Adipocyte (in vitro differentiated cells): ENCODE data around the gene DNAH14.

Experiments
- DNase-seq: peaks from one replicate; pipeline ENCODE4 v3.0.0-alpha.2; 2015; ENCODE audit warnings: low read depth
- H3K27me3 ChIP-seq: replicated peaks from 2 replicates; pipeline ENCODE4 v1.7.0; 2013; ENCODE audit warnings: mild to moderate bottlenecking, low read length, moderate library complexity; ENCODE audit not compliant: control insufficient read depth, insufficient read depth
- H3K36me3 ChIP-seq: 2 replicates; pipeline ENCODE4 v1.7.0; 2013; ENCODE audit warnings: low read length, mild to moderate bottlenecking, moderate library complexity; ENCODE audit not compliant: control insufficient read depth, insufficient read depth, severe bottlenecking
- H3K4me1 ChIP-seq: 2 replicates; pipeline ENCODE4 v1.7.0; 2013; ENCODE audit warnings: mild to moderate bottlenecking, low read length, moderate library complexity; ENCODE audit not compliant: control insufficient read depth, insufficient read depth
- H3K4me3 ChIP-seq: 2 replicates; pipeline ENCODE4 v1.7.0; 2013; ENCODE audit warnings: mild to moderate bottlenecking, low read length, moderate library complexity
- H3K9ac ChIP-seq: 2 replicates; pipeline ENCODE4 v1.7.0; 2013; ENCODE audit warnings: mild to moderate bottlenecking, low read length, moderate library complexity
- H3K9me3 ChIP-seq: 2 replicates; pipeline ENCODE4 v1.7.0; 2013; ENCODE audit warnings: mild to moderate bottlenecking, low read length, moderate library complexity; ENCODE audit not compliant: control insufficient read depth

DNAH14 gene

DNA sequence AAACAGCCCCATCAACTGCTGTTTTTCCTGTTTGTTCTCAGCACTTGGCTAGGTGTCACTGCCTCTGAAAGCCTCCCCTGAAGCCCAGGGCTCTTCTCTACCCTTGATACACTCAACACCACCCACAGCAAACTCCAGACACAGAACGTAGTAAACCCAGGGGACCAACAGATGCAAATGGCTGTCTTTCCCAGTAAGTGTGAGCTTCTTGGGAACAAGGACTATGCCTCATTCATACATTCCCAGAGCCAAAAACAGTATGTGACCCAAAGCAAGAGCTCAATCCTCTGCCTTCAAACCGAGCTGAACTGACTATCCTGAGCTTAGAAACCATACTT, 494.0 kb downstream of the DNAH14 start:
- Histone ChIP-seq H3K9me3 (no peaks in the 10 kb centered on the region), H3K36me3 (peaks cover 22% of the 10 kb centered on the region), H3K9ac (no peak overlapping the region), H3K4me3 (no peak overlapping the region), H3K4me1 (peaks cover 25% of the 10 kb centered on the region), H3K27me3 (no peaks in the 10 kb centered on the region)
- DNase-seq, result no peak

DNA sequence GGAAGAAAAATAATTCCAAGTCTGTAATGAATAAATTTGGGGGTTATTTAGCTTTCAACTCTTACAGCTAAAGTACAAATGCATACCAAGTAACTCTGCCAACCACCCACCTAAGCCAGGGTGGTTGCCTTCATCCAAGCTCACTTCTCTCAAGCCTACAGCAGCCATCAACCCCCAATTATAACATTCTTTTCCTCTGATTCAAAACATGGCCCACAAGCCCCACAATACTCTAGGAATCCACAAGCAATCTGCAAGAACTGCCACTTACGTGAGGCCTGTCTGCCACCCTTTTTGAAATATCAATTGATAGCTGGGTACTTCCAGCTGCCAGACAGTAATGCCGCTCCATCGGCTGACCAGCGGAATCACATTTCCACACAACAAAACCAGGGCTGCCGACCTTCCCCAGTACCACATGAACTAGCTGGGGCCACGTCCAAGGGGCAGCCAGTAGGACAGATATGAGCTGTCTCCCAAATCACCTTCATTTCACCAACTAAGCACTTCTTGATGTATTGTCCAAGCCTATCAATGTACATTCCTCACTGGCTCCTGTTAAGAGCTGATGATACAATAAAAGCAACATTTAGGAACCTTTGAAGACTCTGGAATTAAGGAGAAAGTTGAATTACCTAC, 495.2 kb downstream of the DNAH14 start:
- Histone ChIP-seq H3K4me3 (no peak overlapping the region), H3K36me3 (peaks cover 10% of the 10 kb centered on the region), H3K9me3 (no peaks in the 10 kb centered on the region), H3K27me3 (no peaks in the 10 kb centered on the region), H3K4me1 (peaks cover 30% of the 10 kb centered on the region), H3K9ac (no peak overlapping the region)
- peak; percentile 50 for DNase-seq

GRCh38 chr1:225425201-225425786, 495.8 kb downstream of the DNAH14 start:
- H3K36me3 ChIP-seq, result peaks cover 8% of the 10 kb centered on the region
- H3K27me3 ChIP-seq, result no peaks in the 10 kb centered on the region
- peaks cover 30% of the 10 kb centered on the region for H3K4me1 ChIP-seq
- H3K9ac ChIP-seq, result no peak overlapping the region
- DNase-seq, result peak; percentile 24
- no peak overlapping the region for H3K4me3 ChIP-seq
- H3K9me3 ChIP-seq, result no peaks in the 10 kb centered on the region

GRCh38 chr1:225426395-225427234, 497.1 kb downstream of the DNAH14 start:
- DNase-seq, result peak; percentile 69
- H3K9ac ChIP-seq, result peak overlapping the region; percentile 92
- H3K4me3 ChIP-seq, result peak overlapping the region; percentile 85
- peaks cover 8% of the 10 kb centered on the region for H3K36me3 ChIP-seq
- H3K27me3 ChIP-seq, result no peaks in the 10 kb centered on the region
- peaks cover 30% of the 10 kb centered on the region for H3K4me1 ChIP-seq
- no peaks in the 10 kb centered on the region for H3K9me3 ChIP-seq

- peak; percentile 76 for DNase-seq
- H3K27me3 ChIP-seq, result no peaks in the 10 kb centered on the region
- peaks cover 30% of the 10 kb centered on the region for H3K4me1 ChIP-seq
- peaks cover 1% of the 10 kb centered on the region for H3K36me3 ChIP-seq
- H3K9ac ChIP-seq, result peak within 1 kb of the TSS; percentile 92
- H3K9me3 ChIP-seq, result no peaks in the 10 kb centered on the region
- peak within 1 kb of the TSS; percentile 85 for H3K4me3 ChIP-seq
These were observed 498.0 kb downstream of the DNAH14 start, which contains the start of gene LBR for GRCh38 chr1:225427235-225428067. LBR (minus strand) TSS chr1:225428038; CDS start chr1:225424075, 3,963 bp downstream.

GRCh38 chr1:225428068-225428880, 498.8 kb downstream of the DNAH14 start:
- Histone ChIP-seq H3K9me3 (no peaks in the 10 kb centered on the region), H3K4me3 (peak overlapping the region; percentile 85), H3K4me1 (peaks cover 30% of the 10 kb centered on the region), H3K27me3 (peaks cover 4% of the 10 kb centered on the region), H3K9ac (peak overlapping the region; percentile 92), H3K36me3 (no peaks in the 10 kb centered on the region)
- DNase-seq, result peak; percentile 98

DNA sequence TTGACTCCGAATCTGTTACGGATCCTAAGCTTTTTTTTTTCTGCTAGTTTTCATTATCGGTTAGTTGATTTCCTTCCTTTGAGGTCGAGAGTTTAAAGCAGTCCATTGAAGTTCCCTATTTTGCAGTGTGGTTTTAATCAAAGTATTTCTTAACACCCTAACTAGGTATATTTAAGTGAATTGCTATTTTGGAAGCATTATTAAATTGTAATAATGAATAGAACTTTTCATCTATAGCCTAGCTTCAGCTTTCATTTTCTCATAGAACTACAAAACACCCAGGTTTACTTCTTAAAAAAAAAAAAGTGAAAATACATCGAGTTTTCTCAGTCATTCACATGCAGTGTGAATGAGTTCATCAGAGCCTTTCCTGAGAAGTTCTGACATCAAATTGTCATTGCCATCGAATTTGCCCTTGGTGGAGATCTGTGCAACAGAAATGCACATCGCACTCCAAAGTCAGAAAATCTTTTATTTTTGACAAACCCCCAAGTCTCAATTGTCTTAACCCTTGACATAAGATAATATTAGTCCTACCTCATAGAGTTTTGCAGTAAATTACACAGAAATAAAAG, 499.5 kb downstream of the DNAH14 start:
- Histone ChIP-seq H3K4me1 (peaks cover 30% of the 10 kb centered on the region), H3K27me3 (peaks cover 4% of the 10 kb centered on the region), H3K9me3 (no peaks in the 10 kb centered on the region), H3K36me3 (no peaks in the 10 kb centered on the region), H3K4me3 (peak overlapping the region; percentile 85), H3K9ac (peak overlapping the region; percentile 92)
- DNase-seq, result no peak

DNA sequence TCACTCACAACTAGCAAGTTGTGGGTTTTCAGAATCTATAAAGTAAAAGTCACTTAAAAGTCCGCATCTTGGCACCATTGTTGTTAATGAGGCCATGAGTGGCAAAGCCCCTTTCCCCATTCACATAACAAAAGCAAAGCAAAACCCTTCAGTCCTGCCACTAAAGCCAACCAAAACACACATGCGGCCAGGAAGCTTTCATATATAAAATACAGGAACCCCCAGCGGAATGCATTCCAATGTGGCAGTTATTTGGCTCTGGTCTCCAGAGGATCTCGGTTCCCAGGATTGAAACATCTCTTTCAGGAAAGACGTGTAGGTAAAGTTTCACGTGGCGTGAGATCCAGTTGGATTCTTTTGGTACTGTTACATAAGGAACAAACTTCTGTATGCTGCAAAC, 500.8 kb downstream of the DNAH14 start:
- H3K4me3 ChIP-seq, result no peak overlapping the region
- no peaks in the 10 kb centered on the region for H3K36me3 ChIP-seq
- H3K27me3 ChIP-seq, result peaks cover 4% of the 10 kb centered on the region
- peaks cover 20% of the 10 kb centered on the region for H3K4me1 ChIP-seq
- H3K9me3 ChIP-seq, result no peaks in the 10 kb centered on the region
- no peak for DNase-seq
- no peak overlapping the region for H3K9ac ChIP-seq

- Histone ChIP-seq H3K9me3 (no peaks in the 10 kb centered on the region), H3K27me3 (peaks cover 11% of the 10 kb centered on the region), H3K4me3 (no peak overlapping the region), H3K4me1 (peaks cover 11% of the 10 kb centered on the region), H3K36me3 (no peaks in the 10 kb centered on the region), H3K9ac (no peak overlapping the region)
- DNase-seq, result no peak
These were observed 501.8 kb downstream of the DNAH14 start for GRCh38 chr1:225431081-225431863.
